Stomach (tissue), 4 donors: ENCODE results near the gene COLEC12.

ENCODE experiments used
- CTCF ChIP-seq, 7 experiments: fragments of 450-650 bp in 4 of 7; fragments of 200-600 bp in 3 of 7; sonication (generic) in 3 of 7; IDR thresholded peaks; one replicate each; pipeline ENCODE4 v1.5.1; 2016 to 2019; ENCODE audit warnings: antibody characterized with exemption in 7 of 7, control low read depth in 2 of 7, mild to moderate bottlenecking in 1 of 7
- EP300 ChIP-seq: sonication (generic); formaldehyde crosslinking; IDR thresholded peaks from one replicate; pipeline ENCODE4 v1.6.1; 2017; ENCODE audit warnings: antibody characterized with exemption
- POLR2A ChIP-seq, 4 donors: fragments of 450-650 bp; IDR thresholded peaks; one replicate each; pipeline ENCODE4 v1.6.1; 2016; ENCODE audit warnings: antibody characterized with exemption in 4 of 4, control low read depth in 2 of 4, mild to moderate bottlenecking in 1 of 4, moderate library complexity in 1 of 4

DNA sequence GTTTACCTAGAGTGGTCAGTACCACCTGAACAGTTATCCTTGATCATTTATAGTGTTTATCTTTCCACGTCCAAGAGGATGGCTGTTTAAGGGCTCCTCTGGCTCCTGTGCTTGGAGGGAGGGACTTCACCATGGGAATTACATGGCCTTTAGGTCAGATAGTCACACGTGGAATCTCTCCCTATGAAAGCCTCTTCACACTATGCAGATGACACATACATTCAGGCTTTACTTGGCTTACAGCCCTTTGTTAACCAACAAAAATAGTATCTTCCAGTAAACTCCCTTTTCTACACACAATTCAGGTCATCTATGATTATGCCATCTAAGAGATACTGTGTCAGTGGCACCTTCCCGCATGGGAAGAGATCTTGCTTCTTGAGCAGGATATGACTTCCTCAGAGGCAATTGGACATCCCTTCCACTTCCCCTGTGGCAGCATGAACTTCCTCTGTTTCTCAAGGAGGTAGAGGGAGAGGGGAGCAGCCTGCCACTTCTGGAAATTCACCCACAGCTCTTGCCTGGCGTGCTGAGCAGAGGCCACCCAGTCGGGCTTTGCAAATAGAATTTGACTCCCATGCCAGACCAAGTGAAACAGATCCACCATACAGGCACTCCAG lies 53.5 kb downstream of the COLEC12 start:
- no peak for TF ChIP-seq POLR2A (IDR thresholded peaks at IDR 0.05)
- no peak for TF ChIP-seq CTCF (IDR thresholded peaks at IDR 0.05)
- TF ChIP-seq EP300, result no peak
